Measurements from ENCODE around the gene SAT2. TPM values are rescaled to one million over a fixed set of nuclear protein-coding genes. Genes with fewer than 3 reads are reported as not detected.

The SAT2 gene
- total RNA-seq: 28.3 TPM

- Histone ChIP-seq H3K9me3 (ENCODE audit: low read depth, low read length) (no peaks in the 10 kb centered on the region), H3K4me1 (ENCODE audit: insufficient read depth, low read length) (peaks cover 22% of the 10 kb centered on the region), H3K4me3 (ENCODE audit: low read length) (peak within 1 kb of the TSS; percentile 66), H3K27me3 (ENCODE audit: insufficient read depth, low read length) (no peaks in the 10 kb centered on the region)
Observed at GRCh38 chr17:7627250-7628121, at the start of gene SAT2. TSS of gene SAT2 (minus strand) at chr17:7627821. CDS start at chr17:7627635, 186 bp downstream.

DNA sequence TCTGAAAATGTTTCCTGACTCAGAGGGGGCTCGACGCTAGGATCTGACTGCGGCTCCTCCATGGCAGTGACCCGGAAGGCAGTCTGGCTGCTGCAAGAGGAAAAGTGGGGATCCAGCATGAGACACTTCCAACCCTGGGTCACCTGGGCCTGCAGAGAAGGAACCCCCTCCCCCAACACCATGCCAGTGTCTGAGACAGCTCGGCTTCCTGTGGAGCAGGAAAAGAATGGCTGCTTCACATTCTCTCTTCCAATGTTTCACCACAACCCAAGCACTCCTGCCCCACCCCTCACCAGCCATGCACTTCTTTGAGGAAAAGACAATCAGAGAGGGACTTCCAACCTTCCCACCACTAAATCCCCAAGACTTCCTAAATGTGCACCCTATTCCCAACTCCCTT, 48.9 kb upstream of the SAT2 start:
- Histone ChIP-seq H3K27me3 (ENCODE audit: insufficient read depth, low read length) (no peaks in the 10 kb centered on the region), H3K4me3 (ENCODE audit: low read length) (no peak overlapping the region), H3K4me1 (ENCODE audit: insufficient read depth, low read length) (no peaks in the 10 kb centered on the region), H3K9me3 (ENCODE audit: low read depth, low read length) (no peaks in the 10 kb centered on the region)

DNA sequence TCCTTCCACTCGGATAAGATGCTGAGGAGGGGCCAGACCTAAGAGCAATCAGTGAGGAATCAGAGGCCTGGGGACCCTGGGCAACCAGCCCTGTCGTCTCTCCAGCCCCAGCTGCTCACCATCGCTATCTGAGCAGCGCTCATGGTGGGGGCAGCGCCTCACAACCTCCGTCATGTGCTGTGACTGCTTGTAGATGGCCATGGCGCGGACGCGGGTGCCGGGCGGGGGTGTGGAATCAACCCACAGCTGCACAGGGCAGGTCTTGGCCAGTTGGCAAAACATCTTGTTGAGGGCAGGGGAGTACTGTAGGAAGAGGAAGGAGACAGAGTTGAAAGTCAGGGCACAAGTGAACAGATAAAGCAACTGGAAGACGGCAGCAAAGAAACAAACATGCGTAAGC, 47.3 kb upstream of the SAT2 start:
- Histone ChIP-seq H3K4me1 (ENCODE audit: insufficient read depth, low read length) (no peaks in the 10 kb centered on the region), H3K9me3 (ENCODE audit: low read depth, low read length) (no peaks in the 10 kb centered on the region), H3K4me3 (ENCODE audit: low read length) (no peak overlapping the region), H3K27me3 (ENCODE audit: insufficient read depth, low read length) (no peaks in the 10 kb centered on the region)

GRCh38 chr17:7673239-7673638, 45.6 kb upstream of the SAT2 start:
- no peaks in the 10 kb centered on the region for H3K9me3 ChIP-seq (ENCODE audit: low read depth, low read length)
- no peaks in the 10 kb centered on the region for H3K27me3 ChIP-seq (ENCODE audit: insufficient read depth, low read length)
- no peak overlapping the region for H3K4me3 ChIP-seq (ENCODE audit: low read length)
- H3K4me1 ChIP-seq (ENCODE audit: insufficient read depth, low read length): no peaks in the 10 kb centered on the region

- Histone ChIP-seq H3K27me3 (ENCODE audit: insufficient read depth, low read length) (no peaks in the 10 kb centered on the region), H3K4me3 (ENCODE audit: low read length) (no peak overlapping the region), H3K9me3 (ENCODE audit: low read depth, low read length) (no peaks in the 10 kb centered on the region), H3K4me1 (ENCODE audit: insufficient read depth, low read length) (no peaks in the 10 kb centered on the region)
Observed at GRCh38 chr17:7668482-7668881, 40.9 kb upstream of the SAT2 start.

DNA sequence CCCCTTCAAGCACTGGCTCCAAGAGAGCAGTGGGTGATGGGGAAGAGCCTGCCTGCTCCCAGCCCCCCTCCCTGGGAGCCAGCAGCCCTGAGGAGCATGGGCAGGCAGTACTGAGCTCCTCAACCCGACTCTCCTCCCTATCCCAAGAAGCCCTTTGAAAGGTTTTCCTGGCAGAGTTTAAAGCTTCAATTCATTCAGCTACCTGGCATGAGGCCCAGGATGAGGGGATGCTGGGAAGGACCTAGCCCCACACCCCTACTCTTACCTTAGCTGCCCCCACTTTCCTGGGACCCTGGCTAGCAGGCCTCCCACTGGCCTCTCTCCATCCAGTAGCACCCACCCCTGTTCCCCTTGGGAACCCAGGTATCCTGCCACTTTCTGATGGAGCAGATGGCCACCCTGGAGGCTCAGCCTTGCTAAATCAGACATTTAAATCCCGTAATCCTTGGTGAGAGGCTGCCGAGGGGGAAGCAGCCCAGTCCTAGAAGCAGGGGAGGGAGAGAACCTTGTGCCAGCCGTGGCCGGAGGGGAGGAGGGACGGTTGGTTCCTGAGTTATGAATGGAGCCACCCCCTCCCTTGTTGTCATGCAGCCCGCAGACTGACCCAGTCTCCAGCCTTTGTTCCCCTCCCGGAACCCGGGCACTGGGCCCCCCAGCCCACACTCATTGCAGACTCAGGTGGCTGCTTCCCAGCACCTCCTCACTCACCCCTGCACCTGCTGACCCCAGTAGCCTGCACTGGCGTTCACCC, 40.2 kb upstream of the SAT2 start:
- Histone ChIP-seq H3K4me3 (ENCODE audit: low read length) (no peak overlapping the region), H3K4me1 (ENCODE audit: insufficient read depth, low read length) (no peaks in the 10 kb centered on the region)

DNA sequence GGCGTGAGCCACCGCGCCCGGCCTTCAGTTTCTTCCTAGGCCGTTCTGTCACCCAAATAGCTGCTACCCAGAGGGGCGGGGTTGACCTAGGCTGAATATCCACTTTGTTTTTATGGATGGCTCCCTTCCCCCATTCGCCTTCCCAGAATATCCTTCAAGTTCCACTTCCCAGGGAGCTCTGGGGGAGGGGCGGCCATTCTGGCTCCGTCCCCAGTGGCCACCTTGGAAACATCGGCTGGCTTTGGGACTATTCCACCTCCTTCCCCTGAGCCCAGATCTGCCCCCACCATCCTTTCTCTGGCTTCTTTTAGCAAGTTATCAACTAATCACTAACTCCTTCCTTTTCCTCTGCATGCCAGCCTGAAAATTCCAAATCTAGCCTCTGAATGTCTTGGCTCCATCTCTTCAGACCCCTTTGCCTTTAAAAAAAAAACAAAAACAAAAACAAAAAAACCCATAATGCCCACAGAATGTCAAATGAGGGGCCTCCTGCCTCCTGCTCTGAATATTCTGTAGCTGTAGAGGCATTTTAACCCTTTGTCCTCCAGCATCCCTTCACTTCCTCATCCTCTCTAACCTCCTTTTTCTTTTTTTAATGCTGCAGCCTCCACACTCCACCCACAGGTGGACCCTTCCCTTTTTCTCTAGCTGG, 29.5 kb upstream of the SAT2 start:
- Histone ChIP-seq H3K27me3 (ENCODE audit: insufficient read depth, low read length) (peaks cover 13% of the 10 kb centered on the region), H3K9me3 (ENCODE audit: low read depth, low read length) (no peaks in the 10 kb centered on the region), H3K4me1 (ENCODE audit: insufficient read depth, low read length) (no peaks in the 10 kb centered on the region), H3K4me3 (ENCODE audit: low read length) (no peak overlapping the region)

More for the DNA sequence above, 40.2 kb upstream of the SAT2 start:
- H3K9me3 ChIP-seq (ENCODE audit: low read depth, low read length): no peaks in the 10 kb centered on the region
- H3K27me3 ChIP-seq (ENCODE audit: insufficient read depth, low read length): no peaks in the 10 kb centered on the region

GRCh38 chr17:7655541-7655840, 27.9 kb upstream of the SAT2 start:
- peaks cover 25% of the 10 kb centered on the region for H3K27me3 ChIP-seq (ENCODE audit: insufficient read depth, low read length)
- no peak overlapping the region for H3K4me3 ChIP-seq (ENCODE audit: low read length)
- H3K4me1 ChIP-seq (ENCODE audit: insufficient read depth, low read length): peaks cover 10% of the 10 kb centered on the region
- no peaks in the 10 kb centered on the region for H3K9me3 ChIP-seq (ENCODE audit: low read depth, low read length)

- peaks cover 30% of the 10 kb centered on the region for H3K27me3 ChIP-seq (ENCODE audit: insufficient read depth, low read length)
- H3K4me3 ChIP-seq (ENCODE audit: low read length): no peak overlapping the region
- H3K9me3 ChIP-seq (ENCODE audit: low read depth, low read length): no peaks in the 10 kb centered on the region
- peaks cover 16% of the 10 kb centered on the region for H3K4me1 ChIP-seq (ENCODE audit: insufficient read depth, low read length)
Observed at GRCh38 chr17:7654832-7655540, 27.4 kb upstream of the SAT2 start.

GRCh38 chr17:7652388-7653356, 25.1 kb upstream of the SAT2 start:
- peaks cover 18% of the 10 kb centered on the region for H3K4me1 ChIP-seq (ENCODE audit: insufficient read depth, low read length)
- no peaks in the 10 kb centered on the region for H3K9me3 ChIP-seq (ENCODE audit: low read depth, low read length)
- peaks cover 37% of the 10 kb centered on the region for H3K27me3 ChIP-seq (ENCODE audit: insufficient read depth, low read length)
- H3K4me3 ChIP-seq (ENCODE audit: low read length): no peak overlapping the region

DNA sequence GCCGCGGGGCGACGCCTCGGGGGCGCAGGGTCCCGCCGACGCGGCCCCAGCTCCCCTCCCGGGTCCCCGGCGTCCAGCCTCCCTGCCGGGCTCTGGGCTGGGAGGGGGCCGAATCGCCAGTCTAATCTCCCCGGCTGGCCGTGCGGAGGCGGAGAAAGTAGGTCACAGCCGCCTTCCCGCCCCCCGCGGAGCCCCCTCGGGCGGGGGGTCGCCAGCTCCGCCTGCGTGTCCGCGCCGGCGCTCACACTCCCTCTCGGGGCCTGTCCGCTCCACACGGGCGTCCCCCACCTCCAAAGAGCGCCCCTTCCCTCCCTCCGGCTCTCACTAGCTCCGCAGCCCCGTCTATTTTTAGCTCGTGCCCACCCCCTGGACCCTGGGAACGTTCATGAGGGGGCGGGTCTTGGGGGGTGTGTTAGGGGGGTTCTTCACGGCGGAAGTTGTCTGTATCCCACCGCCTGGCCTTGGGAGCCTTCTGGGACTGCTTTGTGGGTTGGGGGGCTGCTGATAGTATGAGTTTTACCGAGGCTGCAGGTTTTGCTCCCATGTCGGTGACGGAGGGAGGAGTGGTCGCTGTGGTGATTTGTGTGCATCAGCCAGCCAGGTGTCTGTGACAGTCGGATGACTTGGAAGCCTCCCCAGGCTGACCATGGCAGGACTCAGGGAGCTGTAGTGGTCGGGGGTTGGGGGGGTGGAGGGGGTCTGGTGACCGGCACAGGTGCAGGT, 24.2 kb upstream of the SAT2 start:
- peaks cover 23% of the 10 kb centered on the region for H3K4me1 ChIP-seq (ENCODE audit: insufficient read depth, low read length)
- H3K4me3 ChIP-seq (ENCODE audit: low read length): no peak overlapping the region
- H3K27me3 ChIP-seq (ENCODE audit: insufficient read depth, low read length): peaks cover 37% of the 10 kb centered on the region

GRCh38 chr17:7651097-7651664, 23.6 kb upstream of the SAT2 start:
- Histone ChIP-seq H3K9me3 (ENCODE audit: low read depth, low read length) (no peaks in the 10 kb centered on the region), H3K4me1 (ENCODE audit: insufficient read depth, low read length) (peaks cover 29% of the 10 kb centered on the region), H3K4me3 (ENCODE audit: low read length) (peak overlapping the region; percentile 20), H3K27me3 (ENCODE audit: insufficient read depth, low read length) (peaks cover 37% of the 10 kb centered on the region)

More for the DNA sequence above, 24.2 kb upstream of the SAT2 start:
- H3K9me3 ChIP-seq (ENCODE audit: low read depth, low read length): no peaks in the 10 kb centered on the region

DNA sequence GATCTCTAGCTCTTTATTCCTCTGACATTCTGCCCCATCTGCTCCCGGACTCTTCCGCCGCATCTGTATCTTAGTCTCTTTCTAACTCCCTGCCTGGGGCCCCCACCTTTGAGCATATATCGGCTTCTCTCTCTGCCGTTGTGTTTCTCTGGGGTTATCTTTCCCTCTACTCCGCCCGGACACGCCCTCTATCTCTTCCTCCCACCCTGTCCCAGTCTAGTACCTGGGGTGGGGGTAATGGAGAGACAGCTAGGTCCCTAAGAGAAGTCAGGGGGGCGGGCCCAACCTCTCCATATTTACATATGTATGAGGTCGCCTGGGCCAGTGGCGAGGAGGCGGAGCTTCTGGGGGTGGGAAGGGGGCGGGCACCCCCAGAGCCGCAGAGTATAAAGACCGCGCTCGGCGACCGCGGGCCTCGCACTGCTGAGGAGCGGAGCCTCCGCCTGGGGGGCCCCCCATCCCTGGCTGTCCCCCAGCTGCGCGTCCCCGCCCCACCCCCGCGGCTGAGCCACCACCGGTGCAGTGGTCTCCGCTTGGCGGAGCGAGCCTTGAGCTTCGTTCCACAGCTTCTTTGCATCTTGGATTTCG, 23.0 kb upstream of the SAT2 start, which contains the start of gene ATP1B2:
TSS of gene ATP1B2 (plus strand) at position 418 of the 588 bp plus-strand sequence. CDS start 593 bp downstream, outside the sequence.
- Histone ChIP-seq H3K4me1 (ENCODE audit: insufficient read depth, low read length) (peaks cover 34% of the 10 kb centered on the region), H3K9me3 (ENCODE audit: low read depth, low read length) (no peaks in the 10 kb centered on the region), H3K27me3 (ENCODE audit: insufficient read depth, low read length) (peaks cover 37% of the 10 kb centered on the region), H3K4me3 (ENCODE audit: low read length) (peak within 1 kb of the TSS; percentile 20)
